Sigmoid colon (tissue), 7 donors: ENCODE results near the gene ICA1L. TPM values are rescaled to one million over a fixed set of nuclear protein-coding genes. Genes with fewer than 3 reads are reported as not detected.

Source experiments
- DNase-seq: peaks from one replicate; pipeline ENCODE4 v3.0.0-alpha.2; 2019
- H3K27ac ChIP-seq, 4 donors: fragments of 200-600 bp; sonication (generic); one replicate each; pipeline ENCODE4 v1.5.1; 2016 to 2019; ENCODE audit warnings: mild to moderate bottlenecking in 1 of 4
- H3K27me3 ChIP-seq, 3 donors: fragments of 200-600 bp; sonication (generic); one replicate each; pipeline ENCODE4 v1.5.1; 2019; ENCODE audit warnings: mild to moderate bottlenecking in 1 of 3
- H3K36me3 ChIP-seq, 4 donors: fragments of 200-600 bp; sonication (generic); one replicate each; pipeline ENCODE4 v1.5.1; 2016 to 2019
- H3K4me1 ChIP-seq, 4 donors: fragments of 200-600 bp; sonication (generic); one replicate each; pipeline ENCODE4 v1.5.1; 2017 to 2019
- H3K4me3 ChIP-seq, 4 donors: fragments of 200-600 bp; sonication (generic); one replicate each; pipeline ENCODE4 v1.5.1; 2017 to 2019; ENCODE audit warnings: mild to moderate bottlenecking in 2 of 4, moderate library complexity in 1 of 4
- H3K9me3 ChIP-seq, 4 donors: fragments of 200-600 bp in 3 of 4; sonication (generic) in 3 of 4; one replicate each; pipeline versions ENCODE4 v1.5.1 to v1.6.1; 2013 to 2019
- EP300 ChIP-seq, 4 donors: sonication (generic); formaldehyde crosslinking; IDR thresholded peaks; one replicate each; pipeline ENCODE4 v1.6.1; 2017; ENCODE audit warnings: antibody characterized with exemption in 4 of 4
- POLR2A ChIP-seq, 2 donors: fragments of 450-650 bp; IDR thresholded peaks; one replicate each; pipeline ENCODE4 v1.6.1; 2016; ENCODE audit warnings: antibody characterized with exemption in 2 of 2, mild to moderate bottlenecking in 2 of 2, moderate library complexity in 2 of 2
- POLR2AphosphoS5 ChIP-seq, 4 donors: sonication (generic); formaldehyde crosslinking; IDR thresholded peaks; one replicate each; pipeline ENCODE4 v1.6.1; 2017; ENCODE audit warnings: antibody characterized with exemption in 4 of 4
- WGBS, 2 donors: extraction: QIAGEN DNeasy Blood & Tissue Kit; methylation state at CpG; one replicate each; pipeline ENCODE4 v1.1.7; 2013; 5-methylcytosine and 5-hydroxymethylcytosine counted together
- intact Hi-C: fragments of 100-400 bp; cut with DNase I; formaldehyde crosslinking; loops from one replicate; pipeline ENCODE4 v1.15.1; 2023
- polyA plus RNA-seq, 3 donors: library from polyadenylated mRNA; stranded (reverse); fragments of 200-250 nt; gene quantifications; one replicate each; pipeline ENCODE4 v1.2.3, GENCODE V29; 2013
- total RNA-seq, 4 donors: library from RNA; depleted of rRNA; stranded (reverse); fragments of >200 nt; gene quantifications; one replicate each; pipeline ENCODE4 v1.1.0, GENCODE V29; 2016
- TF ChIP-seq, protein P1 (sequence below), 4 experiments: fragments of 450-650 bp in 3 of 4; fragments of 200-600 bp in 1 of 4; IDR thresholded peaks; one replicate each; pipeline ENCODE4 v1.5.1; 2016 to 2019; ENCODE audit warnings: antibody characterized with exemption in 4 of 4, mild to moderate bottlenecking in 3 of 4, moderate library complexity in 2 of 4
- donor health status: healthy with polysubstance abuse.
- donor health status: Bipolar disorder and iron deficiency.
- donor health status: healthy.

The ICA1L gene
- total and polyA plus RNA-seq, 7 donors: 0.46 to 28.8 (median 15.7) TPM

DNA sequence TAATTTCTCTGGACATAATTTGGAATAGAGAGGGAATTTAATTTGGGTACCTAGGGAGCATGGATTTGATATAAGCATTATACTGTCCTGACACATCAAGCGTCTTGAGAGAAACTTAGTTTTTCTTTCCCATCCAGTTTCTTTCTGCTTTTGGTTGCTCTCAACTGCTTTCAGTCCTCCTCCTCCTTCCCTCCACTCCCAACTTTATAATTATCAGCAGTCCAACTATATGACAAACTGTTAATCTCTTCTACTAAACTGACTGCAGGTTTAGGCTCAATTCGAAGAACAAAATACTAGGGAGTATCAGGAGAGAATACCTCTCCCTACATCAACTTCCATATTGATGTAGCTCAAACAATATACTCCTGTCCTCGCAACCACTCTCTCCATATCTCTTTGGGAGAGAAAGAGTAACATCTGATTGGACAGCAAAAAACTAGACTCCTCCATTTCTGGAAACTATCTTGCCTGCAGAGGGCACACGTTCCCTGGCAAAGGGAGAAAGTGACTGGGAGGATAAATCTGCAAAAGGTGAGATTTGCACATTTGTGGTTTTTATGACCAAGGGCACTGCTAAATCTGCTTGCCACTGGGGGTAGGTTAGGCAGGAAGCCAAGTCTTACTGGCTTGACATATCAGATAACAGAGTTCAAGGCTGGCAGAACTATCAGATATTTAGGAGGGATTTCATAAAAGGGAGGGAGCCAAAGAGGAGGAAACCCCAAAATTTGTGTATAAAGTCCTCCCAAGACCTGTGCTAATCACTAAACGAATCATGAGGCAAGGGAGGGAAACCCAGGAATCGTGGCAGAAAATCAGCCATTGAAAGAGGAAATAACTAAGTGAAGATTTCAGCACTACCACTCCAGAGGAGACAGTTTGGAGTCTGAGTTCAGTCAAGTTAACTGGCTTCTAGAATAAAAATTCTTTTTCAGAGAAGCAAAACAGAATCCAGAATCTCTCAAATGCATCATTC is 40.0 kb downstream of the ICA1L start:
- no peak overlapping the region for H3K27ac ChIP-seq
- TF ChIP-seq, protein P1, sequence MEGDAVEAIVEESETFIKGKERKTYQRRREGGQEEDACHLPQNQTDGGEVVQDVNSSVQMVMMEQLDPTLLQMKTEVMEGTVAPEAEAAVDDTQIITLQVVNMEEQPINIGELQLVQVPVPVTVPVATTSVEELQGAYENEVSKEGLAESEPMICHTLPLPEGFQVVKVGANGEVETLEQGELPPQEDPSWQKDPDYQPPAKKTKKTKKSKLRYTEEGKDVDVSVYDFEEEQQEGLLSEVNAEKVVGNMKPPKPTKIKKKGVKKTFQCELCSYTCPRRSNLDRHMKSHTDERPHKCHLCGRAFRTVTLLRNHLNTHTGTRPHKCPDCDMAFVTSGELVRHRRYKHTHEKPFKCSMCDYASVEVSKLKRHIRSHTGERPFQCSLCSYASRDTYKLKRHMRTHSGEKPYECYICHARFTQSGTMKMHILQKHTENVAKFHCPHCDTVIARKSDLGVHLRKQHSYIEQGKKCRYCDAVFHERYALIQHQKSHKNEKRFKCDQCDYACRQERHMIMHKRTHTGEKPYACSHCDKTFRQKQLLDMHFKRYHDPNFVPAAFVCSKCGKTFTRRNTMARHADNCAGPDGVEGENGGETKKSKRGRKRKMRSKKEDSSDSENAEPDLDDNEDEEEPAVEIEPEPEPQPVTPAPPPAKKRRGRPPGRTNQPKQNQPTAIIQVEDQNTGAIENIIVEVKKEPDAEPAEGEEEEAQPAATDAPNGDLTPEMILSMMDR (IDR thresholded peaks at IDR 0.05): peak in 2 of 4 experiments; percentile 32 to 41
- no peak for TF ChIP-seq POLR2A (IDR thresholded peaks at IDR 0.05)
- H3K36me3 ChIP-seq: no peaks in the 10 kb centered on the region
- H3K27me3 ChIP-seq: no peaks in the 10 kb centered on the region
- WGBS, 2 donors: 20 to 34% methylated on average over 6 of the region's 6 CpGs
- no peaks in the 10 kb centered on the region for H3K9me3 ChIP-seq
- no peak for DNase-seq
- intact Hi-C loops: no loop called here
- H3K4me1 ChIP-seq: peaks cover 0 to 3% (median 0%) of the 10 kb centered on the region in 4 donors
- H3K4me3 ChIP-seq: no peak overlapping the region

DNA sequence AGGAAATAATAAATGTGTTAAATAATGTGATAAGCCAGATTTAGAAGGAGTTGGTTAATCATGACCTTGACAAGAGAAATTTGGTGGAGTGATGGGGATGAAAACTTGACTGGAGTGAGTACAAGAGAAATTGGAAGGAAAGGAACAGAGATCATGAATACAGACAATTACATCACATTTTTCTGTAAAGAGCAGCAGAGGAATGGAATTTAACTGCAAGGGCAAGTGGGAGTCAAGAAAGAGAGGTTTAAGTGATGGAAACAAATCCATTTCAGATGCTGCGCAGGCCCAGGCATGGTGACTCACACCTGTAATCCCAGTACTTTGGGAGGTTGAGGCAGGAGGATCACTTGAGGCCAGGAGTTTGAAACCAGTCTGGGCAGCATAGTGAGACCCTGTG is 46.7 kb downstream of the ICA1L start:
- TF ChIP-seq, protein P1 (IDR thresholded peaks at IDR 0.05): no peak
- no peak for TF ChIP-seq POLR2A (IDR thresholded peaks at IDR 0.05)
- no peak for TF ChIP-seq POLR2AphosphoS5 (IDR thresholded peaks at IDR 0.05)
- no peak for TF ChIP-seq EP300 (IDR thresholded peaks at IDR 0.05)
- H3K36me3 ChIP-seq: peaks cover 0 to 10% (median 0%) of the 10 kb centered on the region in 4 donors
- intact Hi-C loops: no loop called here
- DNase-seq: no peak
- no peak overlapping the region for H3K27ac ChIP-seq
- H3K4me1 ChIP-seq: no peaks in the 10 kb centered on the region
- no peaks in the 10 kb centered on the region for H3K9me3 ChIP-seq
- WGBS, 2 donors: 97 to 100% methylated on average over 1 of the region's 1 CpG
- no peak overlapping the region for H3K4me3 ChIP-seq
- no peaks in the 10 kb centered on the region for H3K27me3 ChIP-seq

DNA sequence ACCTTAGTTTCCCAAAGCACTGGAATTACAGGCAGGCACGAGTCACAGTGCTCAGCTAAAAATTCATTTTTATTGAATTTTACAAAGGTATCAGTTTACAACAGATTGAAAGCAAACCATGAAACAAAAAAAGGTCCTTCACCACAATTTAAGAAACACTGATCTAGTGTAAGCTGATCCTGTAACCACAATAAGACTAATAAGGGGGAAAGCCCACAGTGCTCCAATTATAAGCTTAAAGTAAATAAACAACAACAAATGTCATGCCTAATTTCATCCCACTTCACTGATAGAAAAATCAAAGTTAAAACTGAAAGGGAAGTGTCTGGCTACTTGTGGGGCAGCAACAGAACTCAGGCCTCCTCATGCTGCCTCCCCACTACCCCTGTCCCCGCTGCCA is 49.2 kb downstream of the ICA1L start:
- no peaks in the 10 kb centered on the region for H3K4me1 ChIP-seq
- TF ChIP-seq EP300 (IDR thresholded peaks at IDR 0.05) (no peak), POLR2AphosphoS5 (IDR thresholded peaks at IDR 0.05) (no peak)
- TF ChIP-seq, protein P1 (IDR thresholded peaks at IDR 0.05): no peak
- H3K4me3 ChIP-seq: no peak overlapping the region
- no peaks in the 10 kb centered on the region for H3K27me3 ChIP-seq
- no peak for DNase-seq
- 90 to 98% methylated on average over 2 of the region's 2 CpGs for WGBS, 2 donors
- no peak overlapping the region for H3K27ac ChIP-seq
- peaks cover 0 to 10% (median 0%) of the 10 kb centered on the region in 4 donors for H3K36me3 ChIP-seq
- intact Hi-C loops: no loop called here
- H3K9me3 ChIP-seq: no peaks in the 10 kb centered on the region

DNA sequence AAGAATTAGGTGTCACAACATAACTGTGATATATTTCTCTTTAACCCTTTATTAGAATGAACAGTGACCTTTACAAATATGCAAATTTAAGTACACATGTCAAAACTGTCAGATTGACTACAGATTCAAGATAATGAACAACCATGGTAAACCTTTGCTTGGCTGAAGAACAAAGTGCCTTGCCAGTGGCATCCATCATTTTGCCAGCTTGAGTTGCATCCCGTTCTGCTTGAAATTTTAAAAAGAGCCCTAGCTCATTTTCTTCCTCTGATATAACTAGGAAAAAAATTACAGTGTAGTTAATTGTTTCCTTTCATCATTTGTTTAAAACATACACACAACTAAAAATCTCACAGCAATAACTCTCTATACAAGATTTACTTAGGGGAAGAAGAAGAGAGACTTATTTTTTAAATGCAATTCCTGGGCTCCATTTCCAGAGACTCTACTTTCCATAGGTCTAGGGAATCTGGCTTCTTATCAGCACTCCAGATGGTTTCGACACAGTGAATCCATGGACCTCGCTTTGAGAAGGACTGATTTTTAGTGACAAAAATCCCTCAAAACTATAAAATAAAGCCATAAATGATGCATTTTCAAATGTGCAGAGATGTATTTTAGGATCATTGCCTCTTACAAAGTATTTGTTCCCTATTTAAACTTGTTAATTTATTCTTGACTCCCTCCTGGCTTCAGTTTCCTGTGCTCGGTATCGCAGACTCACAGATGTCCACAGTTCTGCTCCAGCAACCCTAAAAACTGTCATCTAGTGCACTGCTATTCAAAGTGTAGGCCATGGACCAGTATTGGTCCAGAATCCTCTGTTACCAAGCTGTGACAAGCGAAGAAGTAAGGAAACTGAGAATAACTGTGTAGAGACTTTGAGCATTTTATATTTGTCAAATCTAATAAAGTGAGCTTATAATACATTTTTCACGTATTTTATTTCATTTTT is 50.1 kb downstream of the ICA1L start:
- no peak for DNase-seq
- peaks cover 0 to 10% (median 0%) of the 10 kb centered on the region in 4 donors for H3K36me3 ChIP-seq
- intact Hi-C loops: no loop called here
- WGBS, 2 donors: 85 to 94% methylated on average over 7 of the region's 7 CpGs
- no peaks in the 10 kb centered on the region for H3K27me3 ChIP-seq
- no peaks in the 10 kb centered on the region for H3K9me3 ChIP-seq
- H3K27ac ChIP-seq: no peak overlapping the region
- H3K4me3 ChIP-seq: no peak overlapping the region
- TF ChIP-seq POLR2A (IDR thresholded peaks at IDR 0.05): no peak
- no peak for TF ChIP-seq EP300 (IDR thresholded peaks at IDR 0.05)
- TF ChIP-seq, protein P1 (IDR thresholded peaks at IDR 0.05): no peak
- no peak for TF ChIP-seq POLR2AphosphoS5 (IDR thresholded peaks at IDR 0.05)
- H3K4me1 ChIP-seq: peaks cover 0 to 2% (median under 1%) of the 10 kb centered on the region in 4 donors
